Frontal cortex (tissue), 4 donors: ENCODE measurements around the gene SOWAHC. TPM values are rescaled to one million over a fixed set of nuclear protein-coding genes. Genes with fewer than 3 reads are reported as not detected.
"Not testable (repeated sequence)": the region's sequence is repeated elsewhere in the genome, so short reads cannot be mapped to it uniquely, and the experiment has no call there.

Experiments
- DNase-seq, 2 donors: peaks; one replicate each; pipeline ENCODE4 v3.0.0; 2012; ENCODE audit warnings: low spot score in 2 of 2
- FAIRE-seq: peaks from 2 replicates; lab custom pipeline; 2012; peaks lifted over from hg19 to GRCh38; lab: Jason Lieb, UNC
- total RNA-seq: library from RNA; depleted of rRNA; stranded (reverse); fragments of >200 nt; gene quantifications from one replicate; pipeline ENCODE4 v1.2.3, GENCODE V29; 2014
- donor health status: control.
- donor health status: control.
- donor health status: control.

Gene SOWAHC
- total RNA-seq, 1 donor from 2014 or later, result 33.0 TPM

DNA sequence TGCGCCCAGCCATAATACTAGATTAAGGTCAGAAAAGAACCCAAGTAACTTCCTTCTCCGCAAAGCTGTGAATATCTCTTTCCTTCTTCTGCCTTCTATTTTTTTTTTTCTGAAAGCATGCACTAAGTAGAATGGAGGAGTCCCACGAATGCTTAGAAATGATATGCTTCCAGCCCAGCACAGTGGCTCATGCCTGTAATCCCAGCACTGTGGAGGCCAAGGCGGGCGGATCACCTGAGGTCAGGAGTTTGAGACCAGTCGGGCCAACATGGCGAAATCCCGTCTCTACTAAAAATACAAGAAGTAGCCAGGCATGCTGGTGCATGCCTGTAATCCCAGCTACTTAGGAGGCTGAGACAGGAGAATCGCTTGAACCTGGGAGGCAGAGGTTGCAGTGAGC is 25.8 kb downstream of the SOWAHC start:
- FAIRE-seq, DNase-seq: not testable (repeated sequence)

DNA sequence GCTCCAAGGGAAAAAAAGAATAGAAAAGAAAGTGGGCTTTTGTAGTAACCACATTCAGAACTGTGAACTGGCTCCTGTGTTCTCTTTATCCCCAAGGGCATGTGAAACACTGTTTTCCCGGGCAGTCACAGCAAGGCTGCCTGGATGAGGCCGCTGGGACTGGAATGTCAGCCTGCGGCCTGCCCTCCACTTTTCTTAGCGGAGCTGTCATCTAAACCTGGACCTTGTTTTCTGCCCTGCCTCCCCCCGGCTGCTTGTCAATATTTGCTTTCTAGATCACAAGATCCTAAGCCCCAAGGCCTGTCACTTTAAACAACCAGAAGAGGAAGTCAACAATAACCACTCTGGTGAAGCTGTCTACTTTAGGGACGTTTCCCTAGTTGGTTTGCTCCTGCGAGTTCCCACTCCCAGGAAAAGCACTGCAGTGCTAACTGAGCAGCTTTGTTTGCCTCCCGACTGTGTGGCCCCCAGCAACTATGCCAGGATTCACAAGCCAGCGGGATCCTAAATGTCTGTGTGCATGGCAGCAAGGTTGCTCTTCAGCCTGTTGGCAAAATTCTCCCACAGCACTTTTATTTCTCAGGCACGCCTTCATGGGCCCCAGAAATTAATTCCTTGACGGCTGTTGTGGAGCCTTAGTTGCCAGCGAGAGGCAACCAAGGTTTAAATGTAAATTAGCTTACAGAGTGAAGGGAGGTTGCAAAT is 30.6 kb downstream of the SOWAHC start:
- DNase-seq (no peak), FAIRE-seq (no peak)

DNA sequence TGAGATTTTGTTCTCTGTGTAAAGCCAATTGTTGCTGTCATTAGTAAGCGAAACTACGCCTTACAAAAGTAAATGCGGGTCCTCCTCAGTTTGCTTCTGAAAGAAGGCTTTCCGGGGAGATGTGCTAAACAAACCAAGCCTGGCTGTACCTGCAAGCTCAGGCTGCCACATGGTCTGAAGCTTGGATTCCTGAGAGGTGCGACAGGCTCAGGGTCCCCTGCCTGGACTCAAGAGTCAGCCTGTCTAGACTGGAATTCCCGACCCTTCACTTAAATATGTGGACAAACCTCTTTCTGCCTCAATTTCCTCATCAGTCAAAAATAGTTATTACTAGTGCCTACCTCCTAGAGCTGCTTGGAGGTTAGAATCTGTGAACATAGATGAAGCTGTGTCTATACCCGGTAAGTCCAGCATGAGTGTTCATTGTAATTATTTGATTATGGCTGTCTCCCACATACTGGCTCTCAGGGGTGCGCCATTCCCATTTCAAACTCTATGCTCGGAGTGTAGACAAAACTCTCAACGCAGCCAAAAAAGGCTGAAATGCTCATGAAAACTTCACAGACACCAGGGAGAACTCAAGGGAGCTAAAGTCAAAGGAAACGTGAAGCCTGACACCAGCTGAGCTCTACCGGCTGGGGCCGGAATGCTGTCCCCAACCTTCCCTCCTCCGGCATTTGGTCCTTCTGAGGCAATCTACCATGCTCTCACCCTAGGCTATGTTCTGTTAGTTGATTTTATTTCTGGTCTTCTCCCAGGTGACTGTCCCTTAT is 31.4 kb downstream of the SOWAHC start:
- no peak for DNase-seq
- no peak for FAIRE-seq

DNA sequence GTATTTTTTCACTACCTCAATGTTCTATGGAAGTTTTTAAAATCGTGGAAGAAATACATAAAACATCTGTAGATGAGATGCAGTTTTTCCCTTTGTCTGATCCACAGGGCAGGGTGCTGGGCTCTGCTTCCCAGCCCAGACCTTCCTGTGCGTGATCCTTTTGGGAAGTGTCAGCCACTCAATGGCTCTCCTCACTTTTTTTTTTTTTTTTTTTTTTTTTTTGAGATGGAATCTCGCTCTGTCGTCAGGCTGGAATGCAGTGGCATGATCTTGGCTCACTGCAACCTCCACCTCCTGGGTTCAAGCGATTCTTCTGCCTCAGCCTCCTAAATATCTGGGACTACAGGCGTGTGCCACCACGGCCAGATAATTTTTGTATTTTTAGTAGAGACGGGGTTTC is 32.8 kb downstream of the SOWAHC start:
- no peak for DNase-seq
- no peak for FAIRE-seq

DNA sequence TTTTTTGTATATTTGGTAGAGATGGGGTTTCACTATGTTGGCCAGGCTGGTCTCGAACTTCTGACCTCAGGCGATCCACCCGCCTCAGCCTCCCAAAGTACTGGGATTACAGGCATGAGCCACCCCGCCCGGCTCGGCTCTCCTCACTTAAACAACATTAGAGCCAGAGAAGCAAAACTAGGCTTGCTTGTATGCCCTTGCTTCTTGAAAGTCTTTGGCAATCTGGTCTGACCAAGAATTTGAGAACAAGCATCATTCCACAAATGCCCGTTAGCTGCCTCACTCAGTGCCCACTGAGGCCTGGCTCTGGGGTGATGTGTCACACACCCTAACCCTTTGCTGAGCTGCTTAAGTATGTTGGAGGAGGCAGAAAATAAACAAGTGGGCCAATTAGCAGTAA is 33.5 kb downstream of the SOWAHC start:
- DNase-seq (no peak), FAIRE-seq (no peak)

DNA sequence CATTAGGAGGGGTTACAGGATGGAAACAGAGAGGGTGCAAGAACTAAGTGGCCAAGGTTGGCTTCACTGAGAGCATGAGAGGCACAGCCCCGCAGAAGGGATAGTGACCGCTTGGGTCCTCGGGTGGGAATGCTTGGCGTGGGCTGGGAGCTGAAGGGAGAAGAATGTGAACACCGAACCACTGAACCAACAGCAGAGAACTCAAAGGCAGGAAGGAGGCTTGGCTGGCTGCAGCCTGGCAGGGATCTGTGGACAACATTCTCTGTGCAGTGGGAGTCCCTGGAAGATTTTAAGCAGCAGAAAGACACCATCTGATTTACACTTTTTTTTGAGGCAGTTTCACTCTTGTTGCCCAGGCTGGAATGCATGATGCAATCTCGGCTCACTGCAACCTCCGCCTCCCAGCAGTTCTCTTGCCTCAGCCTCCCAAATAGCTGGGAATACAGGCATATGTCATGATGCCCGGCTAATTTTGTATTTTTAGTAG is 33.9 kb downstream of the SOWAHC start:
- FAIRE-seq, result no peak
- DNase-seq, result no peak

DNA sequence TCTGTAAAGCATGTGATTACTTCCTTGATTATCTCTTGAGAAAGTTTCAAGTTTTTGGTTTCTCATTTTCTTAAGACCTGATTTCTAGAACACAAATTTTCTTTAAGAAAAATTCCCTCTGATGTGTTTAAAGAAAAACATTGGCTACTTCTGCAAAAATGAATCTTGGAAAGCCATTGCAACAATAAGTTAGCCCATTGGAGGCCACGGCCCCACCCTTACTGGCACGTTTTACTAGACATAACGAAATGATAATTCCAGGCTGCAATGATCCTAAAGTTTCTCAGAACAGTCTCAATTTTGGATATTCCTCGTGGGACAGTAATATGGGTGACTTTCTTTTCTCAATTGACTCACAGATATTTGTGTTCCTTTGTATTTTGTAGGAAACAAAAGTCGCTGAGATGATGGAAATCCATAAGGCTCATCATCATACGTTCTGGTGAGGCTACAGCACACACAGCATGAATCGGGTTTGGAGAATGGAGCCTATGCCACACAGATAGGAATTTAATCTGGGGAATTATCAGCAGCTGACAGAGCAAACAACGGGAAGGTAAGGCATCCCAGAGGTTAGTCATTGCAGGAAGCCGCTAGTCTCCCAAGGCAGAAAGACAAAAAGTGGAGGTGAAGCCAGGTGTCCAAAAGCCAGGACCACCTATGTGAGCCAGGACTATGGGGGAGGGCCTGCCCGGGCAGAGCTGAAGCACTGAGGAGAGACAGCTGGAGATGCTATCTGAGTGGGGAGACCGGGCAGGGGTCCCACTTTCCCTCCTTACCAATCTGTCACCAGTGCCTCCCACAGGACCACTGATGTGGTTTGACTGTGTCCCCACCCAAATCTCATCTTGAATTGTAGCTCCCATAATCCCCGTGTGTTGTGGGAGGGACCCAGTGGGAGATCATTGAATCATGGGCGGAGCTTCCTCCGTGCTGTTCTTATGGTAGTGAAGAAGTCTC is 35.9 kb downstream of the SOWAHC start:
- no peak for DNase-seq
- no peak for FAIRE-seq

DNA sequence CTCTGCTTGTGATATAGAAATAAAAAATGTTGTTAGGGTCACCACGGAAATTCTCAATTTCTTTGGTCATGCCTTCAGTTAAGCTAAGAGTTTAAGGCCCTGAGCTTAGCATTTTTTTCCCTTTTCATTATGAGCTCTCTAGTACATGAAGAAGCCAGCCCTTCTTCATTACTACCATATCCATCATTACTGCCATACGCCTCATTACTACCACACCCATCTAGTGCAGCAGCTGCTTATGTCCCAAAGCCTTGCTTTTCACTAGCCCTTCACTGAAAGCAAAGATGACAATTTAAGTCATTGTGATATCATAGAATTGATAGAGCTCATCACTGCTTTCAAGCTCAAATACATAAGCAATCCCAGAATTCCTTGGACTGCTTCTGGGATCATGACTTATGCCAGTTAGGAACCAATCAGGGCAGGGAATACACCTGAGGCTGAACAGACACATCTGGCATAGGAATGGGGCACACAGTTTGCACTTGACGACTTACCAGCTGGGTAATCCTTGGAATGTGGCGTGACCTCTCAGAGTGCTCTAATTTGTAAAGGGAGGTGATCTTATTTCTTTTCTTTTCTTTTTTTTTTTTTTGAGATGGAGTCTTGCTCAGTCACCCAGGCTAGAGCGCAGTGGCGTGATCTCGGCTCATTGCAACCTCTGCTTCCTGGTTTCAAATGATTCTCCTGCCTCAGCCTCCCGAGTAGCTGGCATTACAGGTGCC is 40.3 kb downstream of the SOWAHC start:
- no peak for FAIRE-seq
- DNase-seq, result no peak

DNA sequence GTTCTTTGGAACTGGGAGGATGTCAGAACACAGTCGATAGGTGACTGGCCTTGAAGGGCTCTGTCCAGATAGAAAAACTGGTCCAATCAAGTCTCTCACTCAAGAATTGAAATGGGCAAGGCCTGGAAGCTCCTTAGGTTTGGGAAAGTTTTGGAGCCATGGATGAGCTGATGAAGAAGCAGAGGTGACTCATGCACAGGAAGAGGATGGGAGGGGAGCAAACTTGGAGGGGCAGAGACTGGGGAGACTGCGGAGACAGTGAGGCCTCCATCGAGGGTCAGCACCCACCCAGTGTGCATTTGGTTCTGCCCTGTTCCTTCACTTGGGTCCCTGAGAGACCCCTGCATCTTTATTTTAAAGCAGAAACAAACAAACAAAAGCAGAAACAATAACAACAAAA is 41.1 kb downstream of the SOWAHC start:
- FAIRE-seq, result no peak

DNA sequence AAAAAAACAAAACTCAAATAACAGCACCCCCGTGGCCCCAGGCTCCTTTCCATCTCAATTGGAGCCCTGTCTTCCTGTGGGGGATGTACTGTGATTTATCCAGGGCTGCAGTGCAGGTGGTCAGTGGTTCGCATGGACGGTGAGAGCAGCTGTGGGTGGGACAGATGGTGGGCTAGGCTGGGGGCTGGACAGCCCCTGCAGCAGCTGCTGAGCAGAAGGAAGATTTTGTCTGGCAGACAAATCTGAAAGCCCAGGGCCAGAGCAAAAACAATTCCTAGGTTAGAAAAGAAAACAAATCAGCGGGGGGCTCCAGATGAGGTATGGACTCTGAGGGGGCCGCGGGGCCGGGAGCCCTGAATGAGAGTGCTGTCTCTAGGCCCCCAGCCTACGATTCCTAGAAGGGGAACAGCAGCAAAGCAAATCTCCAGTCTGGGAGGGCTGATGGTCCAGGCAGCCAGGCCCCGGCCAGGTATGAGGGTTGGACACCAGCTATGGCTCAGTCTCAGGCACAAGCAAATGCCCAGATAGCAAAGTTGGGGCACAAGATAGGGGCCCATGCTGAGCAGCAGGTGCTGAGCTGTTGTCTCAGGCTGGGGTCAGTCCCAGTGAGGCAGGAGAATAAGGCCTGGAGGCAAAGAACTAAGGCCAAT is 45.4 kb downstream of the SOWAHC start:
- DNase-seq (no peak), FAIRE-seq (no peak)

More for the DNA sequence above, 41.1 kb downstream of the SOWAHC start:
- DNase-seq, result no peak

DNA sequence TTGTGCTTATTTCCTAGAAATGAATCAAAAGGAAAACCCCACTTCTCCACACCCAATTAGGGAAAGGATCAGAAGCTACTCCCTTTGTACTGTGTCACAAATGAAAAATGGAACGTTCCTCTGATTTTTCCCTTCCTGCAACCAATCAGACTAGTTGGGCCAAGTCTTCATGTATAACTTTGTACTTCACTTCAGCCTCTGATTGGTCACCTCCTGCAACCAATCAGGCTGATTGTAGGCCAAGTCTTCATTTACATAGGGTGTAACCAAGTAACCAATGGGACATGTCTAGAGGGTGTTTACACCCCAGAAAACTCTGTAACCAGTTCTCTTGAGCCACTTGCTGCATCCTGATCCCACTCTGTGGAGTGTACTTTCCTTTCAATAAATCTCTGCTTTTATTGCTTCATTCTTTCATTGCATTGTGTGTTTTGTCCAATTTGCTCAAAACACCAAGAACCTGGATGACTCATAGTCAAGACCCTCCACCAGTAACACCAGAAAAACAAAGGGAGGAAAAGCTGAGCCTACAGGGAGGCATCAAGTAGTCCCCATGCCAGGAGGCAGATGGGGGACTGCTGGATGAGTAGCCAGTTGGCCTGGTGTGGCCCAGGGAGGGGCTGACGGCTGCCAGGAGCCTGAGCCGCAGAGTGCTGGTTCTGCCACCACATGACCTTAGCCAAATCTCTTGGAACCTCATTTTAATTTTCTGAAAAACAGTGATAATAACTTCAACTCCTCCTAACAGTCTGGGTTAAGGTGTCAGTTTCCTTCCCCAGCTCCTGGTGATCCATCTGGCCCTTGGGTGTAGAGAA is 46.1 kb downstream of the SOWAHC start:
- no peak for FAIRE-seq
- no peak for DNase-seq

DNA sequence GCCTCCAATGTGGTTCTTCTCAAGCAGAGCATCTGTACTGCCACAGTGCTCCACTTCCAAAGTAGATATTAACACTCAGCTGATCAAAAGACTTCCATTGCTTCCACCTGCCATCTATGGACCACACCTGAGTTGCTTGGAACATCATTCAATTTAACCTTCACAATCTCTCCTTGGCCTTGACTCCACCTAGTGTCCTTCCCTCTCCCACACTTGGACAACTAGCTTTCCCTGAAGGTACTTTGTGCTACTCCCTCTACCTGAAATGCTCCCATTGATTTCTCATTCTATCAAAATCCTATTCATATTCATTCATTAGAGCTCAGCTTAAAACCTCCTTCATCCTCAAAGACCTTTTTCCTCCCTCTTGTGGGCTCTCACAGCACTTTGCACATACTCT is 48.7 kb downstream of the SOWAHC start:
- no peak for DNase-seq
- FAIRE-seq, result no peak

DNA sequence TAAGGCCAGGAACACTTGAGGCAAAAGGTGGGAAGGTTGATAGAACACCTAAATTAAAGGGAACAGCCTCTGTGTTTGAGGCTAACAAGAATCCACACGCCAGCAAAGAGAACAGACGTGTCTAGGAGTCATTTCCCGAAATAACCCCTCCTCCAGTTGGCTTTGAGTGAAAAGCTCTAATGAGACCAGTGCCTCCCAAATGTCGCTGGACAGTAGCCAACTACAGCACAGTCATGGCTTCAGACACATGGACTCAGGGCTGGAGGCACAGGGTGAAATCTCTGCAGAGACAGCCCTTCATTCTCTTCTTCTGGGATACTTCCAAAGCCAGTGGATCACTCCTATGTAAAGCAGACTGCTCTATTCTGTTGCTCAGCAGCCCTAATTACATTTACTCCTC is 49.6 kb downstream of the SOWAHC start:
- DNase-seq, result peak in 1 of 2 donors; percentile 37
- FAIRE-seq, result no peak

DNA sequence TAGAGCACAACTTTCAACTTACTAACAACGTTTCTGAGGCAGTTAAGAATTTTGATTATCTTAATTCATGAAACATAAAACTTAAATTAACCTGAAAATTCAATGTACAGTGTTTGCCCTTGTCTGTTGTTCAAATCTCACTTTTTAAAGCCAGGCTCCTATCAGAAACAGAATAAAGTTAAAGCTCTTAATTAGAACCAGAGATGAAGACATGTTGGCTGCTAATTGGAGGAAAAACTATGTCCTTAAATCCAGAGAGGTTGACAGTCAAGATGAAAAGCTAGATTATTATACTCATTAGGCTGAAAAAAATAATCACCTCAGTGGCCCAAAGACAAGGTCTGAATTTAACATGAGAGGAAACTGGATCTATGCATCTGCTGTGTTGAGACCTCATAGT is 52.3 kb downstream of the SOWAHC start:
- FAIRE-seq, result no peak
- no peak for DNase-seq
